IMR-90 (cell line): ENCODE data around the gene RIPOR2. TPM values are rescaled to one million over a fixed set of nuclear protein-coding genes. Genes with fewer than 3 reads are reported as not detected.
"Not testable (repeated sequence)": the region's sequence is repeated elsewhere in the genome, so short reads cannot be mapped to it uniquely, and the experiment has no call there.

Experiments used
- ATAC-seq: fragments of 200-7000 bp; cut with Tn5 transposase; 2 replicates; pipeline ENCODE4 v1.9.1; 2020; ENCODE audit warnings: low read depth, mild to moderate bottlenecking, moderate library complexity
- BruUV-seq: library from RNA; stranded (reverse); fragments of 400-500 nt; replicated peaks from 2 replicates; lab custom pipeline; 2021; lab: Mats Ljungman, UMichigan
- CTCF ChIA-PET: fragments of 300-600 bp; formaldehyde crosslinking; extraction: SDS; loops from one replicate; lab custom pipeline; 2021; ENCODE audit warnings: antibody characterized with exemption; lab: Yijun Ruan, JAX
- POLR2A ChIA-PET: fragments of 300-600 bp; sonication (Branson Sonifier 250); formaldehyde crosslinking; loops from one replicate; lab custom pipeline; 2022; ENCODE audit warnings: antibody characterized with exemption; ENCODE audit not compliant: unreplicated experiment; lab: Charles Lee
- DNase-seq: peaks from one replicate; pipeline ENCODE4 v3.0.0; 2013
- H2AFZ ChIP-seq: replicated peaks from 2 replicates; pipeline ENCODE3; 2013; ENCODE audit warnings: low read length, mild to moderate bottlenecking; ENCODE audit not compliant: poor library complexity
- H2AK5ac ChIP-seq: 2 replicates; pipeline ENCODE4 v1.6.1; 2013; ENCODE audit warnings: low read depth, low read length, inconsistent platforms
- H2AK9ac ChIP-seq: replicated peaks from 2 replicates; pipeline ENCODE3; 2013; ENCODE audit warnings: mild to moderate bottlenecking, low read depth, low read length, moderate library complexity; ENCODE audit not compliant: poor library complexity
- H2BK120ac ChIP-seq: 2 replicates; pipeline ENCODE4 v1.6.1; 2013; ENCODE audit warnings: low read depth, low read length, inconsistent platforms
- H2BK15ac ChIP-seq: 3 replicates; pipeline ENCODE4 v1.6.1; 2013; ENCODE audit warnings: low read depth, low read length, inconsistent platforms
- H2BK20ac ChIP-seq: 2 replicates; pipeline ENCODE4 v1.6.1; 2013; ENCODE audit warnings: low read depth, mild to moderate bottlenecking, inconsistent platforms, low read length, moderate library complexity
- H2BK5ac ChIP-seq: 2 replicates; pipeline ENCODE4 v1.6.1; 2013; ENCODE audit warnings: mild to moderate bottlenecking, low read depth, low read length, inconsistent platforms; ENCODE audit not compliant: poor library complexity, severe bottlenecking
- H3K14ac ChIP-seq: replicated peaks from 2 replicates; pipeline ENCODE4 v1.6.1; 2013; ENCODE audit warnings: low read depth, low read length, inconsistent platforms
- H3K18ac ChIP-seq: 2 replicates; pipeline ENCODE4 v1.6.1; 2013; ENCODE audit warnings: low read depth, low read length, control low read depth
- H3K23ac ChIP-seq: 2 replicates; pipeline ENCODE4 v1.6.1; 2013; ENCODE audit warnings: low read depth, low read length, inconsistent platforms
- H3K27ac ChIP-seq: 2 replicates; pipeline ENCODE4 v1.5.1; 2013; ENCODE audit warnings: mild to moderate bottlenecking, control low read depth, low read length; ENCODE audit not compliant: insufficient read depth
- H3K27me3 ChIP-seq: 2 replicates; pipeline ENCODE4 v1.6.1; 2013; ENCODE audit warnings: low read length; ENCODE audit not compliant: control insufficient read depth, insufficient read depth
- H3K36me3 ChIP-seq: 2 replicates; pipeline ENCODE4 v1.6.1; 2013; ENCODE audit warnings: low read length, mixed read lengths; ENCODE audit not compliant: control insufficient read depth, insufficient read depth
- H3K4ac ChIP-seq: 2 replicates; pipeline ENCODE4 v1.6.1; 2013; ENCODE audit warnings: low read depth, low read length, inconsistent platforms
- H3K4me1 ChIP-seq: 2 replicates; pipeline ENCODE4 v1.6.1; 2013; ENCODE audit warnings: low read length, mixed read lengths; ENCODE audit not compliant: control insufficient read depth, insufficient read depth
- H3K4me2 ChIP-seq: 2 replicates; pipeline ENCODE4 v1.6.1; 2013; ENCODE audit warnings: low read depth, mild to moderate bottlenecking, control low read depth, low read length, moderate library complexity
- H3K4me3 ChIP-seq: 2 replicates; pipeline ENCODE4 v1.5.1; 2013; ENCODE audit warnings: low read depth, mild to moderate bottlenecking, control low read depth, low read length, moderate library complexity; ENCODE audit not compliant: insufficient read depth
- H3K56ac ChIP-seq: 2 replicates; pipeline ENCODE4 v1.6.1; 2013; ENCODE audit warnings: low read length, inconsistent platforms; ENCODE audit not compliant: insufficient read depth; ENCODE audit errors: extremely low read depth
- H3K79me1 ChIP-seq, 2 experiments: 2 replicates each; pipeline ENCODE4 v1.6.1; 2013; ENCODE audit warnings: low read length in 2 of 2, inconsistent platforms in 1 of 2, low read depth in 1 of 2
- H3K9ac ChIP-seq: 2 replicates; pipeline ENCODE4 v1.6.1; 2013; ENCODE audit warnings: low read depth, low read length, control low read depth
- H3K9me1 ChIP-seq: 2 replicates; pipeline ENCODE4 v1.6.1; 2013; ENCODE audit warnings: low read length, inconsistent platforms; ENCODE audit not compliant: insufficient read depth
- H3K9me3 ChIP-seq: 2 replicates; pipeline ENCODE4 v1.6.1; 2013; ENCODE audit warnings: low read length; ENCODE audit not compliant: control insufficient read depth, insufficient read depth
- H4K20me1 ChIP-seq: 2 replicates; pipeline ENCODE4 v1.6.1; 2013; ENCODE audit warnings: low read length, inconsistent platforms; ENCODE audit not compliant: insufficient read depth
- H4K5ac ChIP-seq: 2 replicates; pipeline ENCODE4 v1.6.1; 2013; ENCODE audit warnings: mild to moderate bottlenecking, low read depth, low read length, control low read depth
- H4K8ac ChIP-seq, 2 experiments: 2 replicates each; pipeline ENCODE4 v1.6.1; 2013; ENCODE audit warnings: low read depth in 2 of 2, low read length in 2 of 2, control low read depth in 1 of 2, inconsistent platforms in 1 of 2
- H4K91ac ChIP-seq: 2 replicates; pipeline ENCODE4 v1.6.1; 2013; ENCODE audit warnings: low read depth, low read length, inconsistent platforms; ENCODE audit not compliant: insufficient read depth
- WGBS, 2 experiments: methylation state at CpG; one replicate each; pipeline versions ENCODE4 v1.1.5 to v1.1.7; 2013; ENCODE audit warnings: missing lambda C conversion rate in 2 of 2; ENCODE audit not compliant: insufficient read length in 1 of 2; ENCODE audit errors: extremely low coverage in 2 of 2; 5-methylcytosine and 5-hydroxymethylcytosine counted together
- dilution Hi-C: fragments of 300-500 bp; cut with HindIII; formaldehyde crosslinking; loops from one replicate; pipeline ENCODE4 v1.14.3; 2018; ENCODE audit warnings: low sequenced_read_pairs; ENCODE audit not compliant: unreplicated experiment
- in situ Hi-C: fragments of 300-500 bp; cut with MboI; formaldehyde crosslinking; loops from 3 replicates; pipeline ENCODE4 v1.14.3; 2019; ENCODE audit warnings: low sequenced_read_pairs, inconsistent platforms, mixed read lengths
- intact Hi-C: fragments of 100-400 bp; cut with micrococcal nuclease; formaldehyde crosslinking; loops from 2 replicates; pipeline ENCODE4 v1.10.0; 2022
- polyA plus RNA-seq, 3 experiments: library from polyadenylated mRNA; depleted of rRNA; stranded (reverse); fragments of >200 nt; gene quantifications; 2 replicates each; pipeline ENCODE4 v1.2.3, GENCODE V29; 2012; ENCODE audit warnings: low replicate concordance in 1 of 3
- total RNA-seq: library from RNA; depleted of rRNA; stranded (reverse); fragments of >200 nt; gene quantifications from 2 replicates; pipeline ENCODE4 v1.2.3, GENCODE V29; 2012

The RIPOR2 gene
- total and polyA plus RNA-seq, 2 of the 4 experiments (the other 2 are of a cell fraction): 1.1 to 1.2 TPM

DNA sequence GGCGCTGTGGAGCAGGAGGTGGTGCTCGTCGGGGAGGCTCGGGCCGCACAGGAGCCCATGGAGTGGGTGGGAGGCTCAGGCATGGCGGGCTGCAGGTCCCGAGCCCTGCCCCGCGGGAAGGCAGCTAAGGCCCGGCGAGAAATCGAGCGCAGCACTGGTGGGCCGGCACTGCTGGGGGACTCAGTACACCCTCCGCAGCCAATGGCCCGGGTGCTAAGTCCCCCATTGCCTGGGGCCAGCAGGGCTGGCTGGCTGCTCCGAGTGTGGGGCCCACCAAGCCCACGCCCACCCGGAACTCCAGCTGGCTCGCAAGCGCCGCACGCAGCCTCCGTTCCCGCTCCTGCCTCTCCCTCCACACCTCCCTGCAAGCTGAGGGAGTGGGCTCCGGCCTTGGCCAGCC lies 169.8 kb downstream of the RIPOR2 start:
- CTCF ChIA-PET, BruUV-seq: not testable (repeated sequence)
- WGBS, 2 experiments: no CpG with 5 or more reads among the region's 26 CpGs

DNA sequence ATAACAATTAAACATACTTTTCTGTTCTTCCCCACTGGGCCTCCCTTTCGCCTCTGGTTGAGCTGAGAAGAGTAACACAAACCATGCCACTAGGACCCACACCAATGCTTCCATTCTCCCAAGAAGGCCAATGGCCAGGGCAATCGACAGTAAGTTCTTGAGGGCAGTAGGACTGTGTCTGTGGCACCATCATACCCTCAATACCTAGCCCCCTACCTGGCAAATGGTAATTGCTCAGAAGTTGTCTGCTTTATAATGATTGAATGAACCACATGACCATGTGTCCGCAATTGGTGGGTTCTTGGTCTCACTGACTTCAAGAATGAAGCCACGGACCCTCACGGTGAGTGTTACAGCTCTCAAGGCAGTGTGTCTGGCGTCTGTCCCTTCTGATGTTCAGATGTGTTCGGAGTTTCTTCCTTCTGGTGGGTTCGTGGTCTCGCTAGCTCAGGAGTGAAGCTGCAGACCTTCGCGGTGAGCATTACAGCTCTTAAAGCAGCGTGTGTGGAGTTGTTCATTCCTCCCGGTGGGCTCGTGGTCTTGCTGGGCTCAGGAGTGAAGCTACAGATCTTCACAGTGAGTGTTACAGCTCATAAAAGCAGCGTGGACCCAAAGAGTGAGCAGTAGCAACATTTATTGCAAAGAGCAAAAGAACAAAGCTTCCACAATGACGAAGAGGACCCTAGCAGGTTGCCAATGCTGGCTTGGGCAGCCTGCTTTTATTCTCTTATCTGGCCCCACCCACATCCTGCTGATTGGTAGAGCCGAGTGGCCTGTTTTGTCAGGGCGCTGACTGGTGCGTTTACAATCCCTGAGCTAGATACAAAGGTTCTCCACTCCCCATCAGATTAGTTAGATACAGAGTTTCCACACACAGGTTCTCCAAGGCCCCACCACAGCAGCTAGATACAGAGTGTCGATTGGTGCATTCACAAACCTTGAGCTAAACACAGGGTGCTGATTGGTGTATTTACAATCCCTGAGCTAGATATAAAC lies 170.6 kb downstream of the RIPOR2 start:
- not testable (repeated sequence) for BruUV-seq

More for the DNA sequence above, 169.8 kb downstream of the RIPOR2 start:
- H2AFZ ChIP-seq, H2BK20ac ChIP-seq, H3K79me1 ChIP-seq, dilution Hi-C loops, H3K14ac ChIP-seq, H4K20me1 ChIP-seq, H3K4me1 ChIP-seq, H4K91ac ChIP-seq, H2AK5ac ChIP-seq, H3K27me3 ChIP-seq, DNase-seq, H3K9me1 ChIP-seq, H3K4me3 ChIP-seq, H2AK9ac ChIP-seq, H4K5ac ChIP-seq, H3K36me3 ChIP-seq, H3K4ac ChIP-seq, H3K9ac ChIP-seq, H3K18ac ChIP-seq, ATAC-seq, H3K9me3 ChIP-seq, H3K23ac ChIP-seq, H3K56ac ChIP-seq, H3K27ac ChIP-seq, H2BK120ac ChIP-seq, POLR2A ChIA-PET, H2BK15ac ChIP-seq, H4K8ac ChIP-seq, H3K4me2 ChIP-seq, H2BK5ac ChIP-seq: not testable (repeated sequence)
- intact Hi-C loops: loop anchor here (1.0 to 10.0 kb wide), 3 partner anchors 45 to 481 kb away; no protein-coding TSS in a partner anchor
- in situ Hi-C loops: loop anchor here (5.0 kb wide), 1 partner anchor 54 kb away; no protein-coding TSS in a partner anchor

More for the DNA sequence above, 170.6 kb downstream of the RIPOR2 start:
- H3K27ac ChIP-seq, H4K8ac ChIP-seq, H3K4me1 ChIP-seq, H3K23ac ChIP-seq, H4K91ac ChIP-seq, H2BK20ac ChIP-seq, H3K14ac ChIP-seq, H3K18ac ChIP-seq, ATAC-seq, H2AK9ac ChIP-seq, H3K9me1 ChIP-seq, H3K9ac ChIP-seq, dilution Hi-C loops, H4K20me1 ChIP-seq, H3K36me3 ChIP-seq, H2BK5ac ChIP-seq, POLR2A ChIA-PET, H3K4me2 ChIP-seq, H3K4me3 ChIP-seq, H3K9me3 ChIP-seq, H3K4ac ChIP-seq, H4K5ac ChIP-seq, H3K27me3 ChIP-seq, H2BK120ac ChIP-seq, H3K79me1 ChIP-seq, H2AK5ac ChIP-seq, H2AFZ ChIP-seq, H2BK15ac ChIP-seq, H3K56ac ChIP-seq, DNase-seq: not testable (repeated sequence)
- CTCF ChIA-PET: interaction anchor here (1.1 kb wide), 1 partner anchor 184 kb away, joined by 7 read pairs; no protein-coding TSS in a partner anchor
- 91% methylated on average over 6 of the region's 20 CpGs; no CpG with 5 or more reads in 1 of the 2 experiments for WGBS, 2 experiments
- in situ Hi-C loops (loop anchor here (5.0 kb wide), 2 partner anchors 53 to 183 kb away; no protein-coding TSS in a partner anchor), intact Hi-C loops (loop anchor here (10.0 kb wide), 1 partner anchor 480 kb away; no protein-coding TSS in a partner anchor)
